ELF-1 (cell line): ENCODE data around the gene EPHA6.
"Not testable (repeated sequence)": the region's sequence is repeated elsewhere in the genome, so short reads cannot be mapped to it uniquely, and the experiment has no call there.

Experiments
- DNase-seq: peaks from one replicate; pipeline ENCODE4 v3.0.0-alpha.2; 2016; ENCODE audit warnings: low read depth, low spot score

The EPHA6 gene

DNA sequence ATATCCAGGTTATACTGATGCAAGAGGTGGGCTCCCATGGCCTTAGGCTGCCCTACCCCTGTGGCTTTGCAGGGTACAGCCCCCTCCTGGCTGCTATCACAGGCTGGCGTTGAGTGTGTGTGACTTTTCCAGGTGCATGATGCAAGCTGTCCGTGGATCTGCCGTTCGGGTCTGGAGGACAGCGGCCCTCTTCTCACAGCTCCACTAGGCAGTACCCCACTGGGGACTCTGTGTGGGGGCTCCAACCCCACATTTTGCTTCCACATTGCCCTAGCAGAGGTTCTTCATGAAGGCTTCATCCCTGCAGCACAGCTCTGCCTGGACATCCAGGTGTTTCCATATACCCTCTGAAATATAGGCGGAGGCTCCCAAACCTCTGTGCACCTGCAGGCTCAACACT is 610.6 kb downstream of the EPHA6 start:
- DNase-seq: no peak

DNA sequence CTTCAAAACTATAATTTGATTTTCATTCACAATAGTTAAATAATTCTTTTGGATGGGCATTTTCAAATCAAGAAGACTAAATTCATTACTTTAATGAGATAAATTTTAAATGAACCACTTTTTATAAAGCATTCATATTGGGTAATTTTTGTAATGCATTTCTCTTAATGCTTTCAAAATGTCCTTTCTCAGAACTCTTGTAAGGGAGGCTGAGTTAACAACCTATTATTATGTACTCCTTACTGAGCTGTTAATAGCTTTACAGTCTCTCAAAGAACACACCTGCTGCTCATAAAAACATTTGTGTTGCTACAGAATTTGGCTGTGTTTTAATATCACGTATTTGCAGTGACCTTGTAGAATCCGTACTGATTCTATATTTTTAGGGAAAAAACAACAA is 616.2 kb downstream of the EPHA6 start:
- DNase-seq: no peak

- DNase-seq: no peak
Observed at GRCh38 chr3:97432914-97433313, 618.5 kb downstream of the EPHA6 start.

- no peak for DNase-seq
Observed at GRCh38 chr3:97438131-97438530, 623.7 kb downstream of the EPHA6 start.

DNA sequence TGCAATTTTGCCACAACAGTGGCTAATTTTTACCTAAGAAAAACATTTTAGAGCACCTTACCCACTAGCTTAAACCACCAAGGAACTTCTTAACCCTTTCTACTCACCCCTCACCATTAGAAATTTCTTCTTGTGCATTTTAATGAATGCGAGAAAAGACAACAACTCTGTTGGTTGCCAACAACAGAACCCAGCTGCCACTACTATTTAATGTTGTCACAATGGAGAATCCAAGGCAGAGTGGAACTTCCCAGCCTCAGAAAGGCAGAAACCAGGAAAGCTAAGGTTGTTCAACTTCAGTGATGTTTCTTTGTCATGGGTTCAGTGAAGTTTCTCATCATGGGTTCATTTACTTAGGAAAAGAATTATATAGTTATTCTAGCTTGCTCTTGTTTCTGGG is 625.0 kb downstream of the EPHA6 start:
- DNase-seq: no peak

DNA sequence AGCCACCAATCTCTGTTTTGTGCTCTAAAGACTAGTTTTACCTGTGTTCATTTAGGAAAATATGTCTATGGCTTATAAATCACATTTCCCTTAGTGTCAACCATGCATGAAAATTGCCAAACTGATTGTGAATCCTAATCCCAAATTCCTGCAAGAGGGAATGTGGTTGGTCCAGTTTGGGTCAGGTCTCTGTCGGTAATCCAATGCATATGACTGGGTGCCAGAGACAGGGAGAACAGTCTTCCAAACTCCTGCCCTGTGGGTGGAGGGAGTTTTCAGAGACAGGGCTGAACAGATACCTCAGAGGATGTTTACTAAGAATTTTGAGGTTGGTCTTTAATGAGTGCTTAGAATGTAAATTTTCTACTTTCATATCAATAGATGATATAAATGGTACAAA is 649.6 kb downstream of the EPHA6 start:
- peak; percentile 49 for DNase-seq

DNA sequence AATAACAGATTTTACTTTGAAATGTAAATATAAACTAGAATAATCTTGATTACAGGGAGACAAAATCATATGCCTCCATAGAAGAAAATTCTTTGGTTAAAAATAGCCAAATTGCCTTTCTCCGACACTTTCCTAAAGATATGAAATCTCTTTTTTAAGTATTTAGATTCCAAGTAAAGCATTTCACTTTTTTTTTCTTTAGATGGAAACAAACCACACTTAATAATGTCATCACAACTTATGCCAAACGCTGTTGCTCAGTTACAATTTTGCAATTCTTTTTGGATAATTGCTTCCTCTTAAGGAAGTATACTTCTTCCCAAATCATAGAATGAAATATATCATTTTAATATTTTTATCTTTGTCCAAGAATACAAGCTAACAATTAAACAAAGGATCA is 656.1 kb downstream of the EPHA6 start:
- DNase-seq: no peak

DNA sequence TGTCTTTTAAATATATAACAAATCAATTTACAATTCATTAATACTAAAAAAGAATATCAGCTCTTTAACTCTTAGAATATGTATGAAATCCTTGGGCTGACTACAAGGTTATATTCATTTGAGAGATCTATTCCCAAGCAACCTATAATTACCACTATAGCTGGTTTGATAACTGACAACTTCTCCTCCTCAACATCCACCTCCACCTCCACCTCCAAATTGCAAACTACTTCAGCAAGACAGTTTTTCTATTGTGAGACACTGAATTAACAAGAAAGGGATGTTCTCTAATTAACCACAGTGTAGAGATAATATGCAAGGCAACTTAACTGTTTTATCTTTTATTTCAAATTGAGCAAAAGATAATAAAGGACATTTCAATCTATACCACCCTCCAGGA is 665.3 kb downstream of the EPHA6 start:
- DNase-seq: no peak

GRCh38 chr3:97480696-97481289 is 666.4 kb downstream of the EPHA6 start:
- DNase-seq: not testable (repeated sequence)

GRCh38 chr3:97481416-97481815 is 667.0 kb downstream of the EPHA6 start:
- DNase-seq: no peak

- DNase-seq: no peak
Observed at GRCh38 chr3:97485206-97485605, 670.8 kb downstream of the EPHA6 start.

DNA sequence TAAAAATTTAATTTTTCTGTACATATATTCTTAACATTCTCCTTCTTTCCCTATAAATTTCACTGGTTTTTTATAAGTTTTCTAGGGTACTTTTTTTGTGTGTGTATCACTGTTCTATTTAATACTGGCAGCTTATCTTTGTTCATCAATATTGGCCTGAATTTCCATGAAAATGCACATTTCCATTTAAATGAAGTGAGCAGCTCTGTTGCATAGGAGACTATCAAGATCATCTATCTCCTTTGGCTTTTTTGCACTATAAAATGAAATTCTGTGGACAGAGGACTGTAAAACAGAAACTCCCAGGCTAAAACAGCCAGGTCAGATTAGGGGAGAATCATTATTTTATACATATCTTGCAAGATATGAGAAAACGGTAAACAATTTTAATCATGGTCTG is 673.2 kb downstream of the EPHA6 start:
- DNase-seq: no peak

GRCh38 chr3:97488741-97489140 is 674.3 kb downstream of the EPHA6 start:
- DNase-seq: no peak

DNA sequence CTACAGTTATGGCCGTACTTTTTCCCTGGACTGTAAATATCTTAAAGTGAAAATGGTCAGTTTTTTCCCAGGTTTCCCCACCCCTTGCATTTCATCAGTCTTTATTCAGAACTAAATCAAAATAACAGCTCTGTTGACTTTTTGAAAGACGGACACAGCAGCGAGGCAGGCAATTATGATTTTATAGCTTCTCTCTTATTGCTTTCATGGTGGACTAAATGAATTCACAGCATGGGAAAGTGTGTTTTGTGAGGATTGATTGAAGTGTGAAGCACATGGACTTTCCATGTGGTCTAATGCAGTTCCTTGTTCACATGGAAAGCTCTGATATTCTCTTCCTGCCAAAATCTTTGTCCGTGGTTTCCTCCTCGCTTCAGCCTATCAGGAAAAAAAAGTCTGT is 681.5 kb downstream of the EPHA6 start:
- DNase-seq: no peak

DNA sequence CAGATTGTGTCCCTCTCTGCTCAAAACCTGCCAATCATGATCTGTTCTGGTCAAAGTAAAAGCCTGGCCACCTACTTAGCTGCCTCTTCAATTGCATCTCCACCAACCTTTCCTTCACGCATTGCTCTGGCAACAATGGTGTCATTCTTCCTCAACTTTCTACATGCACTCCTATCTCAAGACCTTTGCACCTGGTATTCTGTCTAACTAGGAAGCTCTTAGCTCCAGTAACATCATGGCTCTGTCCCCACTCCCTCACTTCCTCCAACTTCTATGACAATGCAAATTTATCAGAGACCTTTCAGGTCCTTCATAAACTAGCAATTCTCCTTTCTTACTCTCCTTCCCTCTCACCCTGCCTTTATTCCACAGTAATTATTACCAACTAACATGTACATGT is 682.7 kb downstream of the EPHA6 start:
- no peak for DNase-seq

DNA sequence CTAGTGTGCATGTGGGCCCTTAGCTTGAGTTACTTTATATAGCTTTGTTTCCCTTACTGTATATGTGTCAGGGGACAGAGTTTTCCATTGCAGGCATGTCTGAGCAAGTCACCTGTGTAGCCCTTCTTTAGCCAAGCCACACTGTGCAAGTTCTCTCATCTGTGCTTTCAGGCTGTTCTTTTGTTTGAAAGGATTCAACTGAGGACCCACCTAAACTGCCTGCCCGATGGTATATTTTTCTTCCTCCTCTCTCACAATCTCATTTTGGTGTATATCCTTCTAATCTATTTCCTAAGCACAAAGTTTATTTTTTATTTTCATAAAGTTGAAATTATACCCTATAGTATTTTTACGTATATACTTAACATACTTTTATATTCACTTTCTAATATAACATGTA is 690.1 kb downstream of the EPHA6 start:
- no peak for DNase-seq

DNA sequence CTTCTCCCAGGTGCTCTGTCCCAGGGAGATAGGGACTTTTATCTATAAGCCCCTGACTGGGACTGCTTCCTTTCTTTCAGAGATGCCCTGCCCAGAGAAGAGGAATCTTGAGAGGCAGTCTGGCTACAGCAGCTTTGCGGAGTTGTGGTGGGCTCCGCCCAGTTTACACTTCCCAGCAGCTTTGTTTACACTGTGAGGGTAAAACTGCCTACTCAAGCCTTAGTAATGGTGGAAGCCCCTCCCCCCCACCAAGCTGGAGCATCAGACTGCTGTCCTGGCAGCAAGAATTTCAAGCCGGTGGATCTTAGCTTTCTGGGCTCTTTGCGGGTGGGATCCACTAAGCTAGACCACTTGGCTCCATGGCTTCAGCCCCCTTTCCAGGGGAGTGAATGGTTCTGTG is 696.4 kb downstream of the EPHA6 start:
- DNase-seq: peak; percentile 82

GRCh38 chr3:97515076-97515475 is 700.7 kb downstream of the EPHA6 start:
- DNase-seq: no peak

- no peak for DNase-seq
Observed at GRCh38 chr3:97530691-97531090, 716.3 kb downstream of the EPHA6 start.

GRCh38 chr3:97547573-97547972 is 733.2 kb downstream of the EPHA6 start:
- DNase-seq: peak; percentile 23

GRCh38 chr3:97550408-97550807 is 736.0 kb downstream of the EPHA6 start:
- no peak for DNase-seq

GRCh38 chr3:97552186-97552585 is 737.8 kb downstream of the EPHA6 start:
- no peak for DNase-seq

DNA sequence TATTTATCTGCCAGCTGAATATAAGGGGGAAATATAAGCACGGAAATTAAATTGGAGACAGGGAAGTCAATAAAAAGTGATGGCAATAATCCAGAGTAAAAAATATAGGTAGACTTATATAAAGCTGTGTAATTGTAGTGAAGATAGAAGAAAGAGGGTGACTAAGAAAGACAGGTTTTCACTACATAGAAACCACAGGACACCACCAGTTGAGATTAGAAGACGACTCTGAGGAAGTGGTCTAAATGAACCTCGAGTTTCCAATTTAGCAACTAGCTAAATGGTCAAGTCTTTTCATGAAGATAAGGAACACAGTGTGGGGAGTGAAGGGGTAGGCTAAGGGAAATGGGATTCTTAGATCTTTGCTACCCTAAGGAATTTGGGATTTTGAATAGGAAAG is 761.3 kb downstream of the EPHA6 start:
- DNase-seq: no peak

DNA sequence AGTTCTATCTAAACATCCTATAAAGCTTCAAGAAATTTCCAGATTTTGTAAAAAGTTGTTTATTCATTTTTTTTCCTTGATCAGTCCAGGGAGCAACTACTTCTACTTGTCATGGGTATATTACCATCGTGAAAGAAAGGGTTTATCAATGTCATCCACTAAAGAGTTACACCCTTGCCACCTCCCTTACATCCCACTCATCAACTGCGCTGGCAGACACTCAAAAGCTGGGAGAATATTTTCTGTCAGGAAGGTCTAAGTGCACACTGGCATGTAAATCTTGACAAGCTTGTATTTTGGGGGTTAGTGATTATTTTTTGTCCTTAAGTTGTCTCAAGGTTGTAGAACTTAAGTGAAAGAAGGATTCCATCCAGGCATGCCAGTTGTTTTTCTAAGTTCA is 761.8 kb downstream of the EPHA6 start:
- DNase-seq: no peak
